ENCODE data around the gene METTL15.

- TF ChIP-seq POLR2A (IDR thresholded peaks at IDR 0.05; ENCODE audit: low read depth, low read length) (no peak), TAF1 (IDR thresholded peaks at IDR 0.05; ENCODE audit: borderline replicate concordance, low read depth, low read length) (no peak), POLR2AphosphoS5 (IDR thresholded peaks at IDR 0.05; ENCODE audit: low read depth, low read length) (no peak)
Measured at GRCh38 chr11:28117712-28118111, 9.5 kb downstream of the METTL15 start.

Data from GM12892 (cell line).